Tibial artery (tissue), 4 donors: Measurements from ENCODE around the gene ZBTB48.

Source experiments
- DNase-seq, 2 donors: peaks; one replicate each; pipeline ENCODE4 v3.0.0-alpha.2; 2019
- H3K27ac ChIP-seq, 2 donors: fragments of 200-600 bp; sonication (generic) in 1 of 2; 1 replicate in 1 of 2; 2 replicates in 1 of 2; pipeline ENCODE4 v1.5.1; 2018 to 2019; ENCODE audit warnings: mild to moderate bottlenecking in 1 of 2
- H3K27me3 ChIP-seq, 2 donors: fragments of 200-600 bp; sonication (generic) in 1 of 2; one replicate each; pipeline versions ENCODE4 v1.5.1 to v1.6.0; 2016 to 2019
- H3K36me3 ChIP-seq, 3 donors: fragments of 200-600 bp; sonication (generic) in 2 of 3; one replicate each; pipeline ENCODE4 v1.5.1; 2016 to 2019; ENCODE audit warnings: mild to moderate bottlenecking in 2 of 3
- H3K4me1 ChIP-seq, 4 donors: fragments of 200-600 bp; sonication (generic) in 2 of 4; 1 replicate in 3 of 4; 2 replicates in 1 of 4; pipeline ENCODE4 v1.5.1; 2016 to 2019
- H3K4me3 ChIP-seq, 2 donors: fragments of 200-600 bp; sonication (generic) in 1 of 2; 1 replicate in 1 of 2; 2 replicates in 1 of 2; pipeline ENCODE4 v1.5.1; 2018 to 2019; ENCODE audit warnings: mild to moderate bottlenecking in 2 of 2
- H3K9me3 ChIP-seq, 3 donors: fragments of 200-600 bp; sonication (generic) in 1 of 3; one replicate each; pipeline ENCODE4 v1.5.1; 2016 to 2019
- intact Hi-C: fragments of 100-400 bp; cut with DNase I; formaldehyde crosslinking; loops from one replicate; pipeline ENCODE4 v1.15.0; 2023; ENCODE audit warnings: low total_unique reads
- TF ChIP-seq, protein P1 (sequence below), 2 experiments: fragments of 200-600 bp in 1 of 2; fragments of 450-650 bp in 1 of 2; IDR thresholded peaks; one replicate each; pipeline ENCODE4 v1.5.1; 2017 to 2019; ENCODE audit warnings: antibody characterized with exemption in 2 of 2, mild to moderate bottlenecking in 1 of 2, moderate library complexity in 1 of 2

ZBTB48 gene

DNA sequence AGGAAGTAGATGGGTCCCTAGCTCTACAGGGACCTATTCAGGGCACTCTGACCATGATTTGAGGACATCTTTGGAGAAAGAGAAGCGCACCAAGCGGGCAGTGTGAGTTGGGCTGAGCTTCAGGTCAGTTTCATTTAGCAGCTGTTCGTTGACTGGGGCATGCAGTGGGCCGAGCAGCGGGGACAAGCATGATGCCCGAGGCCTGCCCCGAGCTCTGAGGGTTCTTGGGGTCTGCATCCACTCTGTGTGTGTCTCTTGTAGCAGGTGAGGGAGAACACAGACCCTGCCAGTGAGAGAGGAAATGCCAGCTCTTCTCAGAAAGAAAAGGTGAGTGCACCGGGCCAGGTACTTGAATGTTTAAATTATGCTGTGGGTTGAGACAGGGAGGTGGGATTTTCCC is 50.2 kb downstream of the ZBTB48 start:
- H3K36me3 ChIP-seq, result peaks cover 49 to 80% (median 78%) of the 10 kb centered on the region in 3 donors
- no peaks in the 10 kb centered on the region for H3K27me3 ChIP-seq
- TF ChIP-seq, protein P1, sequence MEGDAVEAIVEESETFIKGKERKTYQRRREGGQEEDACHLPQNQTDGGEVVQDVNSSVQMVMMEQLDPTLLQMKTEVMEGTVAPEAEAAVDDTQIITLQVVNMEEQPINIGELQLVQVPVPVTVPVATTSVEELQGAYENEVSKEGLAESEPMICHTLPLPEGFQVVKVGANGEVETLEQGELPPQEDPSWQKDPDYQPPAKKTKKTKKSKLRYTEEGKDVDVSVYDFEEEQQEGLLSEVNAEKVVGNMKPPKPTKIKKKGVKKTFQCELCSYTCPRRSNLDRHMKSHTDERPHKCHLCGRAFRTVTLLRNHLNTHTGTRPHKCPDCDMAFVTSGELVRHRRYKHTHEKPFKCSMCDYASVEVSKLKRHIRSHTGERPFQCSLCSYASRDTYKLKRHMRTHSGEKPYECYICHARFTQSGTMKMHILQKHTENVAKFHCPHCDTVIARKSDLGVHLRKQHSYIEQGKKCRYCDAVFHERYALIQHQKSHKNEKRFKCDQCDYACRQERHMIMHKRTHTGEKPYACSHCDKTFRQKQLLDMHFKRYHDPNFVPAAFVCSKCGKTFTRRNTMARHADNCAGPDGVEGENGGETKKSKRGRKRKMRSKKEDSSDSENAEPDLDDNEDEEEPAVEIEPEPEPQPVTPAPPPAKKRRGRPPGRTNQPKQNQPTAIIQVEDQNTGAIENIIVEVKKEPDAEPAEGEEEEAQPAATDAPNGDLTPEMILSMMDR (IDR thresholded peaks at IDR 0.05), result no peak
- intact Hi-C loops, result loop anchor here (10.0 kb wide), 1 partner anchor 45 kb away; no protein-coding TSS in a partner anchor
- DNase-seq, result no peak
- no peak overlapping the region for H3K27ac ChIP-seq
- no peak overlapping the region for H3K4me3 ChIP-seq
- no peaks in the 10 kb centered on the region for H3K9me3 ChIP-seq
- peaks cover 0 to 26% (median 16%) of the 10 kb centered on the region in 4 donors for H3K4me1 ChIP-seq

DNA sequence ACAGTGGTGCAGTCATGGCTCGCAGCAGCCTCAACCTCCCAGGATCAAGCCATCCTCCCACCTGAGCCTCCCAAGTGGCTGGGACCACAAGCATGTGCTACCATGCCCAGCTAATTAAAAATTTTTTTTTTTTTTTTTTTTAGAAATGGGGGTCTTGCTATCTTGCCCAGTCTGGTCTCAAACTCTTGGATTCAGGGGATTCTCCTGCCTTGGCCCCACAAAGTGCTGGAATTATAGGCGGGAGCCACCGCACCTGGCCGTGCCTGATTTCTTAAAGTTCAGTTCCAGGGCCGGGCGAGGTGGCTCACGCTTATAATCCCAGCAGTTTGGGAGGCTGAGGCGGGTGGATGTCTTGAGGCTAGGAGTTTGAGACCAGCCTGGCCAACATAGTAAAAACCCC is 51.3 kb downstream of the ZBTB48 start:
- intact Hi-C loops, result loop anchor here (10.0 kb wide), 1 partner anchor 46 kb away; no protein-coding TSS in a partner anchor
- no peaks in the 10 kb centered on the region for H3K27me3 ChIP-seq
- no peak overlapping the region for H3K27ac ChIP-seq
- H3K36me3 ChIP-seq, result peaks cover 49 to 91% (median 87%) of the 10 kb centered on the region in 3 donors
- H3K4me1 ChIP-seq, result peaks cover 0 to 26% (median 14%) of the 10 kb centered on the region in 4 donors
- DNase-seq, result no peak
- TF ChIP-seq, protein P1 (IDR thresholded peaks at IDR 0.05), result no peak
- no peaks in the 10 kb centered on the region for H3K9me3 ChIP-seq
- H3K4me3 ChIP-seq, result no peak overlapping the region

DNA sequence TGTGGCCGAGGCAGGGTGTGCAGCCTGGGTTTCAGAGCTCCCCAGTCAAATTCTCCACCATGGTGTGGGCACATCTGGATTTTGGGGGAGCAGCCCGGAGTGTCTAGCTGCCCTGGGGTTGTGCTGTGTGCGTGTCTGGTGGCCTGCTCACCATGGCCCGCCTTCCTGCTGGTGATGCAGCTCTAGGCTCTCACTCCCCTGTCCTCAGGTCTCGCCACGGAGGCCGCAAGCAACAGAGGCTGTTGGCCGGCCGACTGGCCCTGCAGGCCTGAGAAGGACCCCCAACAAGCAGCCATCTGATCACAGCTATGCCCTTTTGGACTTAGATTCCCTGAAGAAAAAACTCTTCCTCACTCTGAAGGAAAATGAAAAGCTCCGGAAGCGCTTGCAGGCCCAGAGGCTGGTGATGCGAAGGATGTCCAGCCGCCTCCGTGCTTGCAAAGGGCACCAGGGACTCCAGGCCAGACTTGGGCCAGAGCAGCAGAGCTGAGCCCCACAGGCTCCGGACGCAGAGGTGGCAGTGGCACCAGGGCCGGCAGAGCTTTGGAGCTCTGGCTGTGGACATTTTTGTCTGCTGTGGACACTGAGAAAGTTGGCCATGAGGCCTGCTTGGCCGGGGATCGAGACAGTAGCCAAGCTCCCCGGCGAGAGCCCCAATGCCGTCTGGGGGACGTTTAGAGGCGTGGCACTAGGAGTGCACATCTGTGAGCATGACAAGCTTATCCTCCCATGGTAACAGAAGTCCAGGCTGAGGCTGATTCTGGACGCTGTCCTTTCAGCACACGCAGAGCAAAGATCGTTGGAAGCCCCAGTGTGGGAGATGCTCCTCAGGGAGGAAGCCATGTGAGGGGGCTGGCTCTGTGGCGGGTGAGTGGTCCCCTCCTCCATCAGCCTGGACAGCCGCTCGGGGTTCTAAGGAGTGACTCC is 53.1 kb downstream of the ZBTB48 start:
- Histone ChIP-seq H3K4me3 (no peak overlapping the region), H3K36me3 (peaks cover 55 to 100% (median 81%) of the 10 kb centered on the region in 3 donors), H3K27me3 (no peaks in the 10 kb centered on the region), H3K4me1 (peaks cover 0 to 26% (median 9%) of the 10 kb centered on the region in 4 donors), H3K27ac (no peak overlapping the region), H3K9me3 (no peaks in the 10 kb centered on the region)
- intact Hi-C loops, result loop anchor here (10.0 kb wide), 1 partner anchor 48 kb away; no protein-coding TSS in a partner anchor
- no peak for DNase-seq
- TF ChIP-seq, protein P1 (IDR thresholded peaks at IDR 0.05), result no peak

DNA sequence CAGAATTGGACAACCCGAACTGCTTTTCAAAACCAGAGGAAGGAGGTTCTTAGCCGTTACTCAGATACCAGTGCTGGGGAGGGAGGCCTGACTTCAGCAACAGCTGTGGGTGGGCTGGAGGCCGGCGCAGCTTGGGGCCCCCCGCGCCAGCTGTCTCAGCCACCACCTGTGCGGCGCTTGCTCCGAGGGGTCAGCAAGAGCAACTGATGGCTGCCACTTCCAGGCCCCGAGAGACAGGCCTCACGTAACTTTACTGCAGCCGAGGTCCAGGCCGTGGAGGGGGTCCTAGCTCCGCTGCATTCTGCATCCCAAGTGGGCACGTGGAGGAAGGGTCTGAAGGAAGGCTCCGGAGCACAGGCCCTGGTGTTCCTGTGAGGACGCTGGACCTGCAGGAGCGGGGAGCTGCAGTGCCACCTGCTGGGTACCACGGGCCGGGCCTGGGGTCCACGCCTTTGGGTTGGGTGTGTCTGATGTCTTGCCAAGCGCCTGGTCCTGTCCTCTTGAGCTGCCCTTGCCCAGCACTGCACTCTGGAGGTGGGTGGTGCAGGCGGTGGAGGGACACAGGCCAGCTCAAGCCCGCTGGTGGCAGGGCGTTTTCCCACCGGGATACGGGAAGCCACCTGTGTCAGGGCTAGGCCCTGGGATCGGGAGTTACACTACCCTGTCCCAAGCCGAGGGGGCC is 54.7 kb downstream of the ZBTB48 start:
- peaks cover 44 to 91% (median 64%) of the 10 kb centered on the region in 3 donors for H3K36me3 ChIP-seq
- no peak overlapping the region for H3K4me3 ChIP-seq
- TF ChIP-seq, protein P1 (IDR thresholded peaks at IDR 0.05), result peak; percentile 34 to 42
- H3K27ac ChIP-seq, result peak overlapping the region in 1 of 2 donors; percentile 13
- peaks cover 0 to 29% (median 6%) of the 10 kb centered on the region in 4 donors for H3K4me1 ChIP-seq
- peak in 1 of 2 donors; percentile 36 for DNase-seq
- intact Hi-C loops, result loop anchor here (5.0 to 10.0 kb wide), 2 partner anchors 32 to 50 kb away; partner anchors contain the start of gene KLHL21
- no peaks in the 10 kb centered on the region for H3K27me3 ChIP-seq
- no peaks in the 10 kb centered on the region for H3K9me3 ChIP-seq

DNA sequence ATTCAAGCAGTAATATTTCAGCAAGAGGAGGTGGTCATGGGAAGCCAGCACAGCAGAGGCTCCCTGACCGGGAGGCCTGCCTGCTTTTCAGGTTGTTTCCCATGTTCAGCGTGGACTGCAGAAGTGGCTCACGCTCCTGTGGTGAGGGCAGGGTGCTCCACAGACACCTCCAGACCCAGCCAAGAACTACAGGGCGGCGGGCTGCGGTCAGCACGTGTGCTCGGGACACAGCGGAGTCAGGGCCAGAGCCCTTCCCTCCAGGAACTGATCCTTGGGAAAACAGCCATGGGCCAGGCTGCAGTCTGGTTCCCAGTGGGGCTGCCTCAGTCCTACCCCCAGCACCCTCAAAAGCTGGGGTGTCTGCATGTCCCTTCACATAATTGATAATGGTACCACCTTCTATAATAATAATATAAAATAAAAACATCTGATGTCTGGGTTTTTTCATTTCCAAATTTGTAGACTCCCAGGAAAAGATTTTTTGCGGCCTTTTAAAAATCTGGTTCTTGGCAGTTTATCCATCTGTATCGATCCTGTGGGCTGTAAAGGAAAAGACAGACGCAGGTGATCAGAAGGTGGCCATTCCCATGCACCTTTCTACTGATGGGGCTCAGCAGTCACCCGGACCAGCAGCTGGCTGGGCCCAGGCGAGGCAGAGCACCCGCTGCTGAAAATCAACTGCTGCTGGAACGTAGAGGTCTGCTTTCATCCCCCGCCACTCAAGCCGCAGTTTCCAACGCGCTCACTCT is 55.5 kb downstream of the ZBTB48 start:
- H3K36me3 ChIP-seq, result peaks cover 44 to 90% (median 60%) of the 10 kb centered on the region in 3 donors
- H3K4me3 ChIP-seq, result no peak overlapping the region
- intact Hi-C loops, result loop anchor here (5.0 to 10.0 kb wide), 2 partner anchors 33 to 51 kb away; partner anchors contain the start of gene KLHL21
- H3K9me3 ChIP-seq, result no peaks in the 10 kb centered on the region
- H3K4me1 ChIP-seq, result peaks cover 0 to 29% (median 6%) of the 10 kb centered on the region in 4 donors
- H3K27ac ChIP-seq, result peak overlapping the region in 1 of 2 donors; percentile 80
- no peaks in the 10 kb centered on the region for H3K27me3 ChIP-seq
- TF ChIP-seq, protein P1 (IDR thresholded peaks at IDR 0.05), result no peak
- DNase-seq, result no peak
